NCI-H748 treated with DMSO at 0.1 percent for 48 hours (cell line): ENCODE data around the gene CLDN1.
"Not testable (repeated sequence)": the region's sequence is repeated elsewhere in the genome, so short reads cannot be mapped to it uniquely, and the experiment has no call there.

Experiments used
- DNase-seq: peaks from one replicate; lab custom pipeline; 2025; lab: John Stamatoyannopoulos, UW

CLDN1 gene

DNA sequence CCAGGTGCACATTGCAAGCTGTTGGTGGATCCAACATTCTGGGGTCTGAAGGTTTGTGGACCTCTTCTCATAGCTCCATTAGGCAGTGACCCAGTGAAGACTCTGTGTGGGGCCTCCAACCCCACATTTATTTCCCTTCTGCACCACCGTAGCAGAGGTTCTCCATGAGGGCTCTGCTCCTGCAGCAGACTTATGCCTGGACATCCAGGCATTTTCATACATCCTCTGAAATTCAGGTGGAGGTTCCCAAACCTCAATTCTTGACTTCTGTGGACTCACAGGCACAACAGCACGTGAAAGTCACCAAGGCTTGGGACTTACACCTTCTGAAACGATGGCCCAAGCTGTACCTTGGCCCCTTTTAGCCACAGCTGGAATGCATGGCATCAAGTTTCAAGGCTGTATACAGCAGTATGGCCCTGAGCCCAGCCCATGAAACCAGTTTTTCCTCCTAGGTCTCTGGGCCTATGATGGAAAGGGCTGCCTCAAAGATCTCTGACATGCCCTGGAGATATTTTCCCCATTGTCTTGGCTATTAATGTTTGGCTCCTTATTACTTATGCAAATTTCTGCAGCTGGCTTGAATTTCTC is 30.2 kb downstream of the CLDN1 start:
- no peak for DNase-seq

GRCh38 chr3:190289989-190290388 is 32.3 kb downstream of the CLDN1 start:
- DNase-seq, result no peak

DNA sequence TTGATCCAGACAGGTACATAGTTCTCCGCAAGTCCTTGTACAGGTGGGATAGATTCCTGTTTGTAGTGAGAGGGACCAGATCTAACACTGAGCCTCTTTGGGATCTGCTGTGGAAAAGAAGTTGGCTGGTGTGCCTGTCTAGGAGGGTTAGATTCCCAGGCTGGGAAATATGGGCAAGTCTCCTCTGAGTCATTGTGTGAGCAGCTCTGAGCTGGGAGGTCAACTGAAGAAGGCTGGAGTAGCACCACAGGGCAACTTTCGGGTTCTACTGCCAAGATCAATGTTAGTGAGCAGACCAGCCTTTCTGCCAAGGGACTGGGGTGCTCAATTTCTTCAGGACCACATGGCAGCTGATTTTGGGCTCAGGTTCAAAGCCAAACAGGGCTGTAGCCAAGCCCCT is 33.4 kb downstream of the CLDN1 start:
- DNase-seq, result no peak

DNA sequence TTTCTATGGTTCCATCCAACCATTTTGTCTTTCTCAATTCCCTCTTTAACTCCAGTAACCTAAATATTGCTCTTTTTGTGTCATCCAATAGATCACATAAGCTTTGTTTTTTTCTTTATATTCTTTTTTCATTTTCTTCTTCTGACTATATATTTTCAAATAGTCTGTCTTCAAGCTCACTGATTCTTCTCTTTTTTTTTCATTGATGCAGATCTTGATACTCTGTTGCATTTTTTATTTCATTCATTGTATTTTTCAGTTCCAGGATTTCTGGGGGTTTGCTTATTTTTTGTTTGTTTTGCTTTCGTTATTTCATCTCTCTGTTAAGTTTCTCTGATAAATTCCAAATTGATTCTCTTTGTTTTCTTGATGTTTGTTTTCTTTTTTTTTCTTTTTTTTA is 36.2 kb downstream of the CLDN1 start:
- no peak for DNase-seq

DNA sequence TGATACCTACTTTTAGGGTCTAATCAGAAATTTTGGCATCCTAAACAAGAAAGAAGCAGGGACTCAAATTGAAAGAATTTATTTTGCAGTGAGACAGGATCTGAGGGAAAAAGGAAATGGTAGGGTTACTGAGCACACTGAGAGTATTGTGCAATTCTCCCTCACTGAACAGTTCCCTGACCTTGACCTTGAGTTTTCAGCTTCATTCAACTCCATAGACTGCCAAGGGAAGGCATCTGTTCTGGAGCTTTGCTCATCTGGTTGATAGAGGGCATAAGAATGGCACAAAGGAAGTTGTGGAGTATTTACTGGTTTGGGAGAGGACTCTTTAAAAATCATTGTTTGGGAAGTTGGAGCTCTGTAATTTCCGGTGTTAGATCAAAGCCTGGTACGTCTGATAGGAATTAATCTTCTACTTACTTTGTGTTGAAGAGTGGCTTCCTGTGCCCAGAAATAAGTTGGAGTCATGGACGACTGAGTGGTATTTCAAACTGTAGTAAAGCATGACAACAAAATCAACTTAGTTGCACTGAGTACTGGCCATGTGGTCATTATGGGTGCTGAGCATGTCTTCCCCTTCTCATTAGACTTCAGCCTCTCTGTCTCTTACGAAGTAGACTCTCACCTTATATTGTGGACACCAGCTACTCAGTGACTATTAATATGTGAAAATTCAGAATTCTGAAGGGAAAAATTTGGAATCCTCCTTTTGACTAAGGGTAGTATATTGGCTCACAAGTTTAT is 40.8 kb downstream of the CLDN1 start:
- DNase-seq, result no peak

DNA sequence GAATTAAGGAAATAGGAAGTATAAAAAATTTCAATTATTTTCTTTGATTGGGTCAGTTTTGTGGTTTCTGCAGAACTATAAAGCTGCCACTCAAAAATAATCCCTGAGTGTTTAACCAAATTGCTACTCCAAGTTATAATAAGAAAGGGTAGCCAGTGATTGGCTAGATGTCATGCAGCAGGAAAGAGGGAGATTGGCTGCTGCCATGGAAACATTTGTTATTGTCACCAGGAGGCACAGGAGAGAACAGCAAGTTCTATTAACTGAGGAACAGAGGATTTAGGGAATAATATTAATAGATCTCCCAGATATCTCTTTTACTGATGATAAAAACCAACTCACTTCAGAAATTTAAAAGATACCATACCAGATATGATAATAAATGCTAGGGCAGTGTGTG is 42.6 kb downstream of the CLDN1 start:
- no peak for DNase-seq

DNA sequence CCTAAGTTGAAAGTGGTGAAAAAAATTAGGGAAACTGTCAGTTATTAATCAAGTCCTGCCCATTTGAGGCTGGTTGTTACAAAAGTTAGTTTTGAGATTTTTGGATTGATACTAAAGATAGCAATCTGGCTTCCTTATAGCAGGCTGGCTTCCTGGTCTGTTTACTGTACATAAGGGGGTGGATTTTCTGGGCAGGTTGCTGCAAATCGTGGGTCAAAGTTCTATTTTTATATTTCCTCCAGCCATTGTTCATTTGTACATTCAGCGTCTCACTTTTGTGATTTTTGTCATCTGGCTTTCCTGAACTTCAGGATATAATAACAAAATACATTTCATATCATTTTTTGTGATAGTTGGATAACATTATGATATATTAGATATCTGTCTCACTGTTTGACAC is 49.5 kb downstream of the CLDN1 start:
- no peak for DNase-seq

DNA sequence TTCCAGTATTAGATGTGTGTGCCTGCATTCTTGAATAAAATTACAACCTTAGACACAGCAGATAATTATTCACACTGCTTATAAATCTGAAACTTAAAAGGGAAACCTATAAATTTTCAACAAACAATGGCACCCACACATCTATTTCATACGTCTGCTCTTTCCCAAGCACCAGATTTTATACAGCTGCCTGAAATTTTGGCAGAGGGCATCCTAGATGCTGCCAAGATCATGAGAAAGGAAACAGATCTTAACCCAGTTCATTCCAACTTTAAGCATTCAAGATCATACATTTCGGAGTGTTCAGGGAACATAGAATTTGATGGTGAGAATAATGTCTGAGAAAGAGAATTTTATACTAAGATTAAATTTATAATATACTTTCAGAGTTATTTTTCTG is 53.1 kb downstream of the CLDN1 start:
- DNase-seq, result no peak

DNA sequence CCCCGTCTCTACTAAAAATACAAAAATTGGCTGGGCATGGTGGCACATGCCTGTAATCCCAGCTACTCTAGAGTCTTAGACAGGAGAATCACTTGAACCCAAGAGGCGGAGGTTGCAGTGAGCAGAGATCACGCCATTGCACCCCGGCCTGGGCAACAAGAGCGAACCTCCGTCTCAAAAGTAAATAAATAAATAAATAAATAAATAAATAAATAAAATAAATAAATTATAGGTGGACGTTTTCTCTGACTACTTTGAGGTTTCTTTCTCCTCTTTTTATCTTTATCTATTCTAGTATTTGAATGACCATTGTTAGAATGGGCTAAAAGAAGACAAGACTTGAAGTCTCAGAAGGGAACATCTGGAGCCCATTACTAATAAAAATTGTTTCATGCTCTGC is 54.8 kb downstream of the CLDN1 start:
- DNase-seq, result not testable (repeated sequence)

GRCh38 chr3:190266913-190267290 is 55.3 kb downstream of the CLDN1 start:
- DNase-seq, result no peak

GRCh38 chr3:190266265-190266912 is 55.9 kb downstream of the CLDN1 start:
- no peak for DNase-seq

- DNase-seq, result no peak
Measured at GRCh38 chr3:190265796-190266195, 56.5 kb downstream of the CLDN1 start.

DNA sequence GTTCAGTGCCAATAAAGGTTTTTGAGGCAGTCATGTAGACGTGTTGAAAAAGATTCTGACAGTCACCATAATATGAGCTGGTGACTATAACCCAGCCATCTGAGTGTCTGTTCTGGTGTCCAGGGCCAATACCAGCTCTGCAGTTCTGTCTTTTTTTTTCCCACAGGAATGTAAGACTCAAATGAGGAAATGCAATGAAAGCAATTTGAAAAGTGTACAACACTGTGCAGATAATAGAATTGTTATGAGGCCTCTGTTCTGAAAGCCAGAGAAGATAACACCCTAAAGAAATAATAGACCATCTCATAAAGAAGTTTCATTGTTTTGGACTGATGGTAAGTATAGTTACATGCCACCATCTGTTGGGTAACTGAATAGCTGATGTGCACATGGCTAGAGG is 57.1 kb downstream of the CLDN1 start:
- DNase-seq, result no peak

GRCh38 chr3:190261740-190262139 is 60.5 kb downstream of the CLDN1 start:
- no peak for DNase-seq

- no peak for DNase-seq
Measured at GRCh38 chr3:190261015-190261414, 61.2 kb downstream of the CLDN1 start.

DNA sequence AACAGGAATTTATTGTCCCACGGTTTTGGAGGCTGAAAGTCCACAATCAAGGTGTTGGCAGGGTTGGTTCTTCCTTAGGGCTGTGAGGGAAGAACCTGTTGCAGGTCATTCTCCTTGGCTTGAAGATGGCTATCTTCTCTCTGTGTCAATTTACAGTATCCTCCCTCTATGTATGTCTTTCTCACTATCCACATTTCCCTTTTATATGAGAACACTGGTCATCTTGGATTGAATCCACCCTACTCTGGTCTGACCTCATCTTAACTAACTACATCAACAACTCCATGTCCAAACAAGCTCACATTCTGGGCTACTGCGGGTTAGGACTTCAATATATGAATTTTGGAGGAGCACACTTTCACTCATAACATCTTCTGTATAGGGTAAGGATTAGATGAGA is 61.9 kb downstream of the CLDN1 start:
- DNase-seq, result no peak

DNA sequence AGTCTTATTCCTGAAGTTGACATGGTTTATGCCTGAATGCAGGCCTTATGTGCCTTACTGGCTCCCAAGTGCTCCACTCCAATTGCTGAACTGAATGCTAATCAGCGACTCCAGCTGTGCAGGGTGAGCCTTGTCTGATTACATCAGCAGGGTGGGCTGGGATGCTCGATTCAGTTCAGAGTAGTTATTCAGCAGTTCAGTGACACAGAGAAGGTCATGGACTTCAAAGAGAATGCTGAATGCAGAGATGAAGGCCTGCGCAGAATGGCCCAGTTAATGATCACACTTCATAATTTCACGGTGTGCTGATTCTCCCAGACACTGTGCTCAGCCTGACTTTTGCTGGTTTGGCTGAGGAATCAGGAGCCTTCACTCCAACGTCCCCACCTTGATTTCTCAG is 63.6 kb downstream of the CLDN1 start:
- no peak for DNase-seq
